ENCODE data around the gene FXYD3.

GRCh38 chr19:35133826-35134225 lies 18.2 kb downstream of the FXYD3 start:
- no peak for TF ChIP-seq EP300 (conservative IDR thresholded peaks at IDR 0.05; ENCODE audit: poor library complexity, severe bottlenecking)
- TF ChIP-seq SMC3 (conservative IDR thresholded peaks at IDR 0.05; ENCODE audit: poor library complexity), result no peak
- no peak for TF ChIP-seq CTCF (IDR thresholded peaks at IDR 0.05; ENCODE audit: poor library complexity, severe bottlenecking)
- TF ChIP-seq TAF1 (IDR thresholded peaks at IDR 0.05; ENCODE audit: low read depth), result no peak
- no peak for TF ChIP-seq POLR2AphosphoS5 (IDR thresholded peaks at IDR 0.05)
- no peak for TF ChIP-seq EZH2 (IDR thresholded peaks at IDR 0.05; ENCODE audit: borderline replicate concordance, insufficient read depth, low read length, poor library complexity, severe bottlenecking)
- TF ChIP-seq REST (IDR thresholded peaks at IDR 0.05; ENCODE audit: borderline replicate concordance), result no peak
- TF ChIP-seq RAD21 (conservative IDR thresholded peaks at IDR 0.05), result no peak
- TF ChIP-seq MXI1 (conservative IDR thresholded peaks at IDR 0.05; ENCODE audit: poor library complexity, severe bottlenecking), result no peak
